ENCODE data around the gene SERINC5.

SERINC5 gene

GRCh38 chr5:80064124-80064523 is 191.7 kb downstream of the SERINC5 start:
- no peaks in the 10 kb centered on the region for H3K27me3 ChIP-seq
- H3K4me3 ChIP-seq (ENCODE audit: low read depth in 1 of 2, low read length in 1 of 2), result no peak overlapping the region
- no peak for TF ChIP-seq CTCF (IDR thresholded peaks at IDR 0.05)
- H3K9me3 ChIP-seq, result no peaks in the 10 kb centered on the region
- no peak overlapping the region for H3K27ac ChIP-seq
- H3K4me1 ChIP-seq (ENCODE audit: control insufficient read depth in 1 of 2, insufficient read depth in 1 of 2, low read depth in 1 of 2, low read length in 1 of 2), result peaks cover 29% of the 10 kb centered on the region in 2 experiments
- no peaks in the 10 kb centered on the region for H3K36me3 ChIP-seq
